AG04450 (cell line): ENCODE measurements around the gene MAPRE2. TPM values are rescaled to one million over a fixed set of nuclear protein-coding genes. Genes with fewer than 3 reads are reported as not detected.

Experiments used
- CTCF ChIA-PET: fragments of 300-600, 350-600 bp; formaldehyde crosslinking; extraction: SDS; loops from one replicate; lab custom pipeline; 2022; ENCODE audit warnings: antibody characterized with exemption, inconsistent platforms; lab: Charles Lee
- POLR2A ChIA-PET: fragments of 350-600 bp; formaldehyde crosslinking; extraction: SDS; loops from one replicate; lab custom pipeline; 2021; ENCODE audit warnings: antibody characterized with exemption, inconsistent platforms; lab: Yijun Ruan, JAX
- DNase-seq: peaks from one replicate; pipeline ENCODE4 v3.0.0-alpha.2; 2011; ENCODE audit warnings: low read depth, low spot score
- H3K27ac ChIP-seq: one replicate; pipeline ENCODE4 v1.5.1; 2012; ENCODE audit warnings: low read depth, low read length, control low read depth
- H3K27me3 ChIP-seq: one replicate; pipeline ENCODE4 v1.6.0; 2012; ENCODE audit warnings: low read length; ENCODE audit not compliant: control insufficient read depth, insufficient read depth
- H3K4me3 ChIP-seq: 2 replicates; pipeline ENCODE4 v1.5.1; 2011; ENCODE audit warnings: mild to moderate bottlenecking, low read depth, low read length, control low read depth
- H3K9me3 ChIP-seq: 2 replicates; pipeline ENCODE4 v1.5.1; 2012; ENCODE audit warnings: low read length; ENCODE audit not compliant: control insufficient read depth, insufficient read depth
- polyA plus RNA-seq: library from polyadenylated mRNA; depleted of rRNA; stranded (reverse); fragments of >200 nt; gene quantifications from 2 replicates; pipeline ENCODE4 v1.2.3, GENCODE V29; 2011
- TF ChIP-seq, protein P1 (sequence below): IDR thresholded peaks from 2 replicates; pipeline ENCODE4 v1.5.1; 2011; ENCODE audit warnings: low read depth, low read length, control low read depth, inconsistent platforms

Gene MAPRE2
- polyA plus RNA-seq, 1 experiment: 48.8 TPM

DNA sequence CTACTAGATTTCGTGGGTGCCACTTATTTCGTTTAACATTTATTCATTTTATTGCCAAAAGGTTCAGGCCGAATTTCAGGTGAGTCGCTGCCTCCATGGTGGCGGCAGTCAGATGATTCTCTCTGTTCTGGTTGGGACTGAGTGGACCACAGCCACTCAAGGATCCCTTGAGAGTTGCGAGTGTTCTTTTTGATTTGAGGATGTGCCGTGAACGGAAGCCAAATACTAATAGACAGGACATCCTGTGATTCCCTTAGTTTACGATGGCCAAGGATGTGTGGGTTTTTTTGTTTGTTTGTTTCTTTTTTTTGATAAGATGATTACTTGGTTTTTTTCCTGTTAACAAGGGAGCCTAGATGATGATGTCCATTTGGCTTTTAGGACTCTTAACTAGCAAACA, 13.2 kb downstream of the MAPRE2 start:
- H3K4me3 ChIP-seq: no peak overlapping the region
- no peaks in the 10 kb centered on the region for H3K27me3 ChIP-seq
- POLR2A ChIA-PET: no interaction called here
- H3K9me3 ChIP-seq: no peaks in the 10 kb centered on the region
- H3K27ac ChIP-seq: no peak overlapping the region
- TF ChIP-seq, protein P1, sequence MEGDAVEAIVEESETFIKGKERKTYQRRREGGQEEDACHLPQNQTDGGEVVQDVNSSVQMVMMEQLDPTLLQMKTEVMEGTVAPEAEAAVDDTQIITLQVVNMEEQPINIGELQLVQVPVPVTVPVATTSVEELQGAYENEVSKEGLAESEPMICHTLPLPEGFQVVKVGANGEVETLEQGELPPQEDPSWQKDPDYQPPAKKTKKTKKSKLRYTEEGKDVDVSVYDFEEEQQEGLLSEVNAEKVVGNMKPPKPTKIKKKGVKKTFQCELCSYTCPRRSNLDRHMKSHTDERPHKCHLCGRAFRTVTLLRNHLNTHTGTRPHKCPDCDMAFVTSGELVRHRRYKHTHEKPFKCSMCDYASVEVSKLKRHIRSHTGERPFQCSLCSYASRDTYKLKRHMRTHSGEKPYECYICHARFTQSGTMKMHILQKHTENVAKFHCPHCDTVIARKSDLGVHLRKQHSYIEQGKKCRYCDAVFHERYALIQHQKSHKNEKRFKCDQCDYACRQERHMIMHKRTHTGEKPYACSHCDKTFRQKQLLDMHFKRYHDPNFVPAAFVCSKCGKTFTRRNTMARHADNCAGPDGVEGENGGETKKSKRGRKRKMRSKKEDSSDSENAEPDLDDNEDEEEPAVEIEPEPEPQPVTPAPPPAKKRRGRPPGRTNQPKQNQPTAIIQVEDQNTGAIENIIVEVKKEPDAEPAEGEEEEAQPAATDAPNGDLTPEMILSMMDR: no peak
- no peak for DNase-seq
- CTCF ChIA-PET: no interaction called here

DNA sequence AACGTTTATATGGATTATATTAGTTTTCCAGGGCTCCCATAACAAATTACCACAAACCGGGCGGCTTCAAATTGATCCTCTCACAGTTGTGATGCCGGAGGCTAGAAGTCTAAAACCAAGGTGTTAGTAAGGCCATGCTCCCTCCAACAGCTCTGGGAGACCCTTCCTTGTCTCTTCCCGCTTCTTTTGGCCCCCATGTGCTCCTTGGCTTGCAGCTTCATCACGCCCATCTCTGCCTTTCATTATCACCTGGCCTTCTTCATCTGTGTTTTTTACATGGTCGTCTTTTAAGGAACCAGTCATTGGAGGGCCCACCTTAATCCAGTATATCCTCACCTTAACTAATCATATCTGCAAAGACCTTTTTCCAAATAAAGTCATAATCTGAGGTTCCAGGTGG, 13.9 kb downstream of the MAPRE2 start:
- Histone ChIP-seq H3K27ac (no peak overlapping the region), H3K4me3 (no peak overlapping the region), H3K27me3 (no peaks in the 10 kb centered on the region), H3K9me3 (no peaks in the 10 kb centered on the region)
- CTCF ChIA-PET: no interaction called here
- POLR2A ChIA-PET: no interaction called here
- DNase-seq: no peak
- TF ChIP-seq, protein P1: no peak

GRCh38 chr18:35055726-35056125, 14.5 kb downstream of the MAPRE2 start:
- ChIA-PET POLR2A (no interaction called here), CTCF (no interaction called here)
- H3K27ac ChIP-seq: no peak overlapping the region
- no peaks in the 10 kb centered on the region for H3K27me3 ChIP-seq
- H3K9me3 ChIP-seq: no peaks in the 10 kb centered on the region
- no peak overlapping the region for H3K4me3 ChIP-seq
- DNase-seq: no peak
- TF ChIP-seq, protein P1: no peak

DNA sequence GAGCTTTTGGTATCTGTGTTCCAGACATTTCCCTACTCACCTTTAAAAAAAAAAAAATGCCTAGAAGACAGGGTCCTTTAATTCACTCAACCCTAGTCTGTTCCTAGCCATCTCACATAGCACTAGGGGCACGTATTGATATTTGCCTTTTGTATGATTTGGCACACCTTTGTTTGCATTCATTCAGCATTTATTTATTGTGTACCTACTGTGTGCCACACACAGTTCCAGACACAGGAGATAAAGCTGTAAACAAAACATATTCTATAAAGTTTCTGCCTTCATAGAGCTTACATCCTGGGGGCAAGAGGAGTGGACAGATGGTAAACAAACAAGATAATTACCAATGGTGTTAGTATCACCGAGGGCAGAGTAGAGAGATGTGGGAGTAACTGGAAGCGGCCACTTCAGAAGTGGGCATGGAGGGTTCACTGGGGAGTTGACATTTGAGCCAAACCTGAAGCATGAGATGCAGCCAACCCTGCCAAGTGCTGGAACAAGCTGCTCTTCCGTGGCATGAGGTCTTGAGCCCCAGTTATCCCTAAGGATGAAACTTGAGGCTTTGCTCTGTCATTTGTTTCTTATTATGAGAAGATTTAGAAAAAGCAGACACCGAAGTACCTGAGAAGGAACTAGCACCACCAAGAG, 18.2 kb downstream of the MAPRE2 start:
- CTCF ChIA-PET: interaction anchor here (0.6 to 2.2 kb wide), 2 partner anchors 84 to 1769 kb away, joined by 3 to 8 read pairs; partner anchors contain the start of gene TPGS2
- no peak for DNase-seq
- no peak overlapping the region for H3K27ac ChIP-seq
- TF ChIP-seq, protein P1: no peak
- POLR2A ChIA-PET: no interaction called here
- H3K27me3 ChIP-seq: no peaks in the 10 kb centered on the region
- no peak overlapping the region for H3K4me3 ChIP-seq
- no peaks in the 10 kb centered on the region for H3K9me3 ChIP-seq

DNA sequence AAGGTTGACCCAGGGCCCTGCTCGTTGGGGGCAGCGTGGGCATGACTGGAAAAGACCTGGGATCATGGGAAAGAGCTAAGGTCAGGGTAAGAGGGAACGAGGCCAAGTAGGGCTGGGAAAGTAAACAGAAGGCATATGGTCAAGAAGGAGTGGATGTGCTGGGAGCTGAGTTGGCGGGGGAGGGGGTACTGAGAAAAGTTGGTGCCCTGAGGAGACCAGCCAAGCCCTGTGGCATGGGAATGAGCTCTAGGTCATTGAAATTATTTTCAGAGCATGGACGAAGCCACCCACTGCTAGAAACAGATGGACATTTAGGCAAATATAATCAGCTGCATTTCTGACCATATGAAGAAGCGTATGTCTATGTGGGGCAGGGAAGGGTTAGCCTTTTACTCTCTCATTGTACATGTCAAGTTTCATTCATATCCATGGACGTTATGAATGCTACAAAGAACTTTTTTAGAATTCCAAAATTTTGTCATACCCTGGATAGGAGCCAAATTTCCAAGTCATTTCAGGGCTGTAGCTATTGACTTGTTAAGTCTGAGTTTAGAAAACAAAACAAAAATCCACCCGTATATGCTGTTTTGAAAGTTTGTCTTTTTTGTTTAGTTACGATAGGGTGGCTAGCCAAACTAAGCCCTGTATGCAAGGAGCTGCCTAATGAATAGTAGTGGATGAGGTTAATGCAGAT, 19.1 kb downstream of the MAPRE2 start:
- H3K27ac ChIP-seq: no peak overlapping the region
- TF ChIP-seq, protein P1: no peak
- CTCF ChIA-PET: interaction anchor here (2.2 kb wide), 1 partner anchor 83 kb away, joined by 8 read pairs; no protein-coding TSS in a partner anchor
- no peaks in the 10 kb centered on the region for H3K27me3 ChIP-seq
- DNase-seq: no peak
- no peaks in the 10 kb centered on the region for H3K9me3 ChIP-seq
- H3K4me3 ChIP-seq: no peak overlapping the region
- POLR2A ChIA-PET: no interaction called here
